Thyroid gland (tissue), 4 donors: ENCODE results near the gene STN1. TPM values are rescaled to one million over a fixed set of nuclear protein-coding genes. Genes with fewer than 3 reads are reported as not detected.
A peak's percentile ranks its signal among the peaks of the same experiment; 100 is the strongest.

Experiments used
- DNase-seq, 2 donors: peaks; one replicate each; pipeline ENCODE4 v3.0.0-alpha.2; 2019
- H3K27ac ChIP-seq, 3 donors: fragments of 200-600 bp; sonication (generic); 1 replicate in 2 of 3; 2 replicates in 1 of 3; pipeline ENCODE4 v1.5.1; 2016 to 2019; ENCODE audit warnings: mild to moderate bottlenecking in 1 of 3, moderate library complexity in 1 of 3
- H3K27me3 ChIP-seq: fragments of 200-600 bp; sonication (generic); one replicate; pipeline ENCODE4 v1.5.1; 2019
- H3K36me3 ChIP-seq, 2 donors: fragments of 200-600 bp; sonication (generic); one replicate each; pipeline ENCODE4 v1.5.1; 2016 to 2019
- H3K4me1 ChIP-seq, 2 donors: fragments of 200-600 bp; sonication (generic); one replicate each; pipeline ENCODE4 v1.5.1; 2017 to 2019
- H3K4me3 ChIP-seq, 3 donors: fragments of 200-600 bp; sonication (generic); replicated peaks in 1 of 3; 1 replicate in 2 of 3; 2 replicates in 1 of 3; pipeline ENCODE4 v1.5.1; 2016; ENCODE audit warnings: mild to moderate bottlenecking in 1 of 3
- H3K9me3 ChIP-seq: fragments of 200-600 bp; sonication (generic); one replicate; pipeline ENCODE4 v1.5.1; 2017
- POLR2A ChIP-seq, 2 donors: fragments of 450-650 bp; IDR thresholded peaks; one replicate each; pipeline ENCODE4 v1.6.1; 2017; ENCODE audit warnings: antibody characterized with exemption in 2 of 2, mild to moderate bottlenecking in 2 of 2, moderate library complexity in 1 of 2
- WGBS, 2 donors: methylation state at CpG; one replicate each; pipeline ENCODE4 v1.1.5; 2017; 5-methylcytosine and 5-hydroxymethylcytosine counted together
- intact Hi-C: fragments of 100-400 bp; cut with DNase I; formaldehyde crosslinking; loops from one replicate; pipeline ENCODE4 v1.15.1; 2023
- total RNA-seq, 4 donors: library from RNA; depleted of rRNA; stranded (reverse); fragments of >200 nt; gene quantifications; one replicate each; pipeline ENCODE4 v1.2.3, GENCODE V29; 2016
- TF ChIP-seq, protein P1 (sequence below), 6 experiments: fragments of 200-600 bp in 3 of 6; fragments of 450-650 bp in 3 of 6; sonication (generic) in 3 of 6; IDR thresholded peaks; one replicate each; pipeline ENCODE4 v1.5.1; 2016 to 2019; ENCODE audit warnings: antibody characterized with exemption in 6 of 6, mild to moderate bottlenecking in 2 of 6, inconsistent platforms in 1 of 6, moderate library complexity in 1 of 6

The STN1 gene
- total RNA-seq, 4 donors from 2014 or later, result 20.7 to 37.1 (median 30.7) TPM

GRCh38 chr10:103899312-103899711, 18.7 kb downstream of the STN1 start:
- WGBS, 2 donors, result 96 to 97% methylated on average over 5 of the region's 5 CpGs
- Histone ChIP-seq H3K36me3 (peaks cover 26 to 38% of the 10 kb centered on the region in 2 donors), H3K27me3 (no peaks in the 10 kb centered on the region), H3K9me3 (no peaks in the 10 kb centered on the region), H3K4me1 (peaks cover 0 to 12% of the 10 kb centered on the region in 2 donors), H3K27ac (no peak overlapping the region), H3K4me3 (no peak overlapping the region)
- TF ChIP-seq, protein P1, sequence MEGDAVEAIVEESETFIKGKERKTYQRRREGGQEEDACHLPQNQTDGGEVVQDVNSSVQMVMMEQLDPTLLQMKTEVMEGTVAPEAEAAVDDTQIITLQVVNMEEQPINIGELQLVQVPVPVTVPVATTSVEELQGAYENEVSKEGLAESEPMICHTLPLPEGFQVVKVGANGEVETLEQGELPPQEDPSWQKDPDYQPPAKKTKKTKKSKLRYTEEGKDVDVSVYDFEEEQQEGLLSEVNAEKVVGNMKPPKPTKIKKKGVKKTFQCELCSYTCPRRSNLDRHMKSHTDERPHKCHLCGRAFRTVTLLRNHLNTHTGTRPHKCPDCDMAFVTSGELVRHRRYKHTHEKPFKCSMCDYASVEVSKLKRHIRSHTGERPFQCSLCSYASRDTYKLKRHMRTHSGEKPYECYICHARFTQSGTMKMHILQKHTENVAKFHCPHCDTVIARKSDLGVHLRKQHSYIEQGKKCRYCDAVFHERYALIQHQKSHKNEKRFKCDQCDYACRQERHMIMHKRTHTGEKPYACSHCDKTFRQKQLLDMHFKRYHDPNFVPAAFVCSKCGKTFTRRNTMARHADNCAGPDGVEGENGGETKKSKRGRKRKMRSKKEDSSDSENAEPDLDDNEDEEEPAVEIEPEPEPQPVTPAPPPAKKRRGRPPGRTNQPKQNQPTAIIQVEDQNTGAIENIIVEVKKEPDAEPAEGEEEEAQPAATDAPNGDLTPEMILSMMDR (IDR thresholded peaks at IDR 0.05), result no peak
- no peak for TF ChIP-seq POLR2A (IDR thresholded peaks at IDR 0.05)
- DNase-seq, result no peak
- intact Hi-C loops, result no loop called here

DNA sequence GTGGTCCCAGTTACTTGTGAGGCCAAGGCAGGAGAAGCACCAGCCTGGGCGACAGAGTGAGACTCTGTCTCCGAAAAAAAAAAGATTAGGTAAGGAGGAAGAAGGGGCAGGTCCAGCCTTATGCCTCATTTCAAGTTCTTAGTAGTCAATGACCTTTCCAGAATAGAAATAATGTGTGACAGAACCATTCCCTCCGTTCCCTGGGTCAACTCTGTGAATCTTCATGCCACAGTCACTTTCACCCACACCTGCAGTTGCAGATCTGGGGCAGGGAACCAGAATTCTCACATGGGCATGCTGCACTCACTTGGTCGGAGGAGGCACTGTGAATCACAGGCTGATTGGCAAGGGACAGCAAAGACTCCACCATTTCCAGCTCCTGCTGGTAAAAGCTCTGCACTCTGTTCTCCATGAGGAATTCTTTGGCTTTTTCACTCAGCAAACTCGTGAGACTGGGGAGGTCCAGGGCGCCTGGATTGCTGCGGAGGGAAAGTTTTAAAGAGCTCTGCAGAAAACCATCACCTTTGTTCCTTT, 20.7 kb downstream of the STN1 start:
- Histone ChIP-seq H3K27ac (peak overlapping the region in 2 of 3 donors; percentile 3 to 10), H3K27me3 (no peaks in the 10 kb centered on the region), H3K9me3 (no peaks in the 10 kb centered on the region), H3K4me3 (no peak overlapping the region), H3K4me1 (peaks cover 0 to 21% of the 10 kb centered on the region in 2 donors), H3K36me3 (peaks cover 22 to 26% of the 10 kb centered on the region in 2 donors)
- DNase-seq, result no peak
- 77 to 80% methylated on average over 7 of the region's 7 CpGs for WGBS, 2 donors
- intact Hi-C loops, result no loop called here
- TF ChIP-seq, protein P1 (IDR thresholded peaks at IDR 0.05), result no peak
- no peak for TF ChIP-seq POLR2A (IDR thresholded peaks at IDR 0.05)

DNA sequence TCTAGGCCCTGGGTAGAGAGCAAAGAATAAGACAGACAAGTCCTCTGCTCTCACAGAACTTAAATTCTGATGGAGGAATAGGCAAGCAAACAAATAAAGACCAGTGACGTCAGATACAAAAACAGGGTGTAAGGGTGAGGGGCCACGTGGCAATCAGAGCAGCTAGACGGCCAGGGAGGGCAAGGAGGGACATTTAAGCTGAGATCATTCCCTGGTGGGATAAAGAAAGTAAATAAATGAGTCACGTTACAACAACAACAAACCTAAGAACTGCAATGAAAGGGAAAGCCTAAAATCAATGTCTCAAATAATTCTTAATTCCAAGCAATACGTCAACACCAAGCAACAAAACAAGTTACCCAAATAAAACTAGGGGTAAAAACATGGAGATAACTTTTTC, 21.8 kb downstream of the STN1 start:
- TF ChIP-seq, protein P1 (IDR thresholded peaks at IDR 0.05), result no peak
- TF ChIP-seq POLR2A (IDR thresholded peaks at IDR 0.05), result no peak
- no peak for DNase-seq
- Histone ChIP-seq H3K27me3 (no peaks in the 10 kb centered on the region), H3K9me3 (no peaks in the 10 kb centered on the region), H3K4me3 (no peak overlapping the region), H3K4me1 (peaks cover 0 to 21% of the 10 kb centered on the region in 2 donors), H3K27ac (peak overlapping the region; percentile 4 to 78 (median 60)), H3K36me3 (peaks cover 26% of the 10 kb centered on the region in 2 donors)
- WGBS, 2 donors, result 69 to 75% methylated on average over 5 of the region's 5 CpGs
- intact Hi-C loops, result no loop called here

DNA sequence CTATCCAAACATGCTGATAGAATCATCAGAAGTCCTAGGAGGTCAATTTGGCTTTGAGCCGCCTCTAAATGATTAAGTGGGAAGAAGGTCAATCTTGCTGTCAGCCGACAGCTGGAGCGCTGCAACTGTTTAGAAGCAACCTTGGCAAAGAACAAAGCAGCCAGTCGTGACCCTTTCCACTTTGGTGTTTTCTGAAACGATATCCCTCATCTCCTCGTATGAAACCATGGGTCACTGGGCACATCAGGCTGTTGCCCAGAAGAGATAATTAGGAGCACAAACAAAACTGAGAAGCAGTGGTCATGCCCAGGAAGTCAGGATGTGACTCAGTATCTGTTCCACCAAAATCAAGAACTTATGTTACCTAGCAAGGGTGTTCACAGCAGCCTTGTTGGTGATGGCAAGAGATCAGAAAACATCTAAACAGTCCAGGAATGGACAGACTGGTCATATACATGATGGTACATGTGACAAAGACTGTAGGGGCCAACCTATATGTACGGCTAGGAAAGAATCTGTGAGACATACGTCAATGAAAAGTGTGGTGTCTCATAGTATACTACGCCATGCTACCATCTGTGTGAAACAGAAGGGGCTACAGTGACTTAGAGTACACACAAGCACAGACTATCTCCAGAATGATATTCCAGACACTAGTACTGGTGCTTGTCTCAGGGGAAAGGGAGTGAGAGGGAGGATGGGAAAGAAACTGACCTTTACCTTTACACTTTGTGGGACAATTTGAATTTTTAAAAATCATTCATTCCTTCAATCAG, 22.4 kb downstream of the STN1 start:
- Histone ChIP-seq H3K36me3 (peaks cover 26 to 32% of the 10 kb centered on the region in 2 donors), H3K27ac (peak overlapping the region; percentile 4 to 78 (median 60))
- intact Hi-C loops, result no loop called here

More for the DNA sequence above, 22.4 kb downstream of the STN1 start:
- 57 to 73% methylated on average over 9 of the region's 9 CpGs for WGBS, 2 donors
- H3K9me3 ChIP-seq, result no peaks in the 10 kb centered on the region
- TF ChIP-seq, protein P1 (IDR thresholded peaks at IDR 0.05), result no peak
- TF ChIP-seq POLR2A (IDR thresholded peaks at IDR 0.05), result no peak
- no peak for DNase-seq
- H3K4me3 ChIP-seq, result no peak overlapping the region
- H3K4me1 ChIP-seq, result peaks cover 0 to 21% of the 10 kb centered on the region in 2 donors
- no peaks in the 10 kb centered on the region for H3K27me3 ChIP-seq
